Fibroblast of skin of right biceps (primary cell): ENCODE measurements around the gene GTF2F2.

Experiments
- DNase-seq: peaks from one replicate; pipeline ENCODE4 v3.0.0-alpha.2; 2013

The GTF2F2 gene, protein sequence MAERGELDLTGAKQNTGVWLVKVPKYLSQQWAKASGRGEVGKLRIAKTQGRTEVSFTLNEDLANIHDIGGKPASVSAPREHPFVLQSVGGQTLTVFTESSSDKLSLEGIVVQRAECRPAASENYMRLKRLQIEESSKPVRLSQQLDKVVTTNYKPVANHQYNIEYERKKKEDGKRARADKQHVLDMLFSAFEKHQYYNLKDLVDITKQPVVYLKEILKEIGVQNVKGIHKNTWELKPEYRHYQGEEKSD

DNA sequence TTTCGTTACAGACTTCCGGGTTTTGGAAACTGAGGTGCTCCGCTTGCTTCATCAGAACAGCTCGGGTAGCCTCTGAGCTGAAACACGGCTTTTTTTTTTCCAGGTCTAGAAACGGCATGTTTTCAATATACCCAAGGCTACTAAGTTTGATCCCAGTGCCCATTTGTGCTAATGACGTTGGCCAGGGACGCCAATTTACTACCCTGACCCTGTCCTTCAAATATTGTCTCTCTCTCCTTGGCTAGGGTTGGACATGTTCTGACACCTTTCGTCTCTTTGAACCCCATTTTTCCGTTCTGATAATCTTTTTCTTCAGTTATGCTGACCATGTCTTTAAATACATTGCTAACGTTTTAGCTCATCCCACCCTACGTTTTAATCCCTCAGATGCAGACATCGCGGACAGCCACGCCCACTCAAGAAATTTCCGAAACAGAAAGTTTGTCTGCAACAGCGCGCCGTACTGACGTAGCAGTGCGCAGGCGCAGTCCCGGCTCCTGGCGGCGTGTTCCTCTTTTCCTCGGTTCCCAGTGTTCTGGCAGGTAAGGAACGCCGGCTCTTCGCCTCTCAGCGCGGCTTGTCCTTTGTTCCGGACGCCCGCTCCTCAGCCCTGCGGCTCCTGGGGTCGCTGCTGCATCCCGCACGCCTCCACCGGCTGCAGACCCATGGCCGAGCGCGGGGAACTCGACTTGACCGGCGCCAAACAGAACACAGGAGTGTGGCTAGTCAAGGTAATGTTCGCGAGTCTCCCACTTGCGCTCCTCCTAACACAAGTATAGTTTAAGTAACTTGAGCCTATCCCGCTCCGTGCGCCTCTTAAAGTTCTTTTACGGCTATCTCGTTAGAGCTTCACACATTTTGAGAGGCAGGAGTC, at the start of gene GTF2F2:
Gene GTF2F2, plus strand, starts transcription at position 520 of the 874 bp plus-strand sequence. Its CDS starts 146 bp downstream, at position 666.
- DNase-seq, result peak; percentile 89

DNA sequence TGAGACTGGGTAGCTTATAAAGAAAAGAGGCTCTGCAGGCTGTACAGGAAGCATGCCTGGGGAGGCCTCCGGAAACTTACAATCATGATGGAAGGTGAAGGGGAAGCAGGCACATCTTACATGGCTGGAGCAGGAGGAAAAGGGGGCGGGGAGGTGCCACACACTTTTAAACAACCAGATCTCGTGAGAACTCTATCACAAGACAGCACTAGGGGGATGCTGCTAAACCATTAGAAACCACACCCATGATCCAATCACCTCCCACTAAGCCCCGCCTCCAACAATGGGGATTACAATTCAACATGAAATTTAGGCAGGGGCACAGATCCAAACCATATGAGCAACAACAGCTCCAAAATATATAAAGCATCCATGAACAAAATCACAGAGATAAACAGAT, 46.5 kb upstream of the GTF2F2 start:
- no peak for DNase-seq

DNA sequence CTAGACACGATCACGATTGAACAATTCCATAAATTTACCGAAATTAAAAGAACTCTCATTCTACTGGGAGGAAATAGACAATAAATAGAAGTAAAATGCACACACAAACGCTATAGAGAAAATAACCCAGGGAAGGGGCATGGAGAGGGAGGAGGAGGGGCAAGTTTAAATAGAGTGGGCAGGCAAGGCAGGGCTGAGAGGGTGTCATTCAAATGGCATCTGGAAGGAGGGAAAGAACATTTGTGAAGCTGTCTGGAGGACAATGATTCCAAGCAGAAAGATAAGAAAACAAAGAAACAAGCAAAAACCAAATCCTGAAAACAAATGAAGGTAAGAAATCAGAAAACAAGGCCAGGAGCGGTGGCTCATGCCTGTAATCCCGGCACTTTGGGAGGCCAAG, 45.6 kb upstream of the GTF2F2 start:
- no peak for DNase-seq

DNA sequence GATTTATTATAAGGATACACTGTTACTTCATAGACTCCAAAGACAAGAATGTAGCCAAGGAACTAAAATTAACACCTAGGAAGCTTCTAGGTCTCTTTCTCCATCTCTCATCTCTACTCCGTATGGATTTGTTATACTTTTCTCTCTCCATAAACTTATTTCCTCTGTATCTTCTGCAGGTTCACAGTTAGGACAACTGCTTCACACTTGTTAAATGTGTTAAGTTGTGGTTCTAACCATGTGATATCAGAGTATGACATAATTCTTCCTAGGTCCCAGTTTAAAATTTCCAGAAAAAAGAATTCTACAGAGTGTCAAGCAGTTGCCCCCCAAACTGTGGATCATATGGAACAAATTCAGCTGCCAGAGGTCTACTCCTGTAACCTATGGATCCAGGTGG, 42.3 kb upstream of the GTF2F2 start:
- DNase-seq, result no peak

DNA sequence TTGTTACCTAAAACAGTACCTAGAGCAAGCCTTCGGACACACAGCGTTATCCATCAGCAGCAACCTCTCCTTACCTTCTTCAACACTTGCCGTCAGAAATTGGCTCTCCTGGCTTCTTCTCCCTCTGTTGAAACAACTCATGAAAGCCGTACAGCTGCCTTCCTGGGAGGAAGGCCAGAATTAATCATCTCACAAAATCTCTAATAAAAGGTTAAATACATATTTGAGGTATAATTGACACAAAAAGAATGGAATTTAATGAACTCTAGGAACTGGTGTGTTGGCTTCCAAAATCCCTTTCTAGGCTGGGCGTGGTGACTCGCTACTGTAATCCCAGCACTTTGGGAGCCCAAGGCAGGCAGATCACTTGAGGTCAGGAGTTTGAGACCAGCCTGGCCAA, 37.3 kb upstream of the GTF2F2 start:
- peak; percentile 83 for DNase-seq

DNA sequence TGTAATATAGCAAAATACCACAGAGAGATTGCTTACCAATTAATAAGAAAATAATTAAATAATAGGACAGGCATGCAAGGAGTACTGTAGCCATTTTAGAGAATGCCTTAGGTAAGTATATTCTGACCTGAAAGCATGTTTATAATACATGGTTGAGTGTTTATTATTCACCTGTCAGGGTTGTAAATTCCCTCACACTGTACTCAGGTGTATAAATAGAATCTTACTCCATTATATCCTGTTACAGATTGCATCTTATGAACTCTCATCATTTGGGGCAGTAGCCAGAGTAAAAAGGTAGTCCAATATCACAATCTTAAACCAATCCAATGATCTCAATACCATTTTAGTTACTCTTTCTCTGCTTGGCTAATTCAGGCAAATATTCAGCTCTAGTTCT, 35.8 kb upstream of the GTF2F2 start:
- no peak for DNase-seq

DNA sequence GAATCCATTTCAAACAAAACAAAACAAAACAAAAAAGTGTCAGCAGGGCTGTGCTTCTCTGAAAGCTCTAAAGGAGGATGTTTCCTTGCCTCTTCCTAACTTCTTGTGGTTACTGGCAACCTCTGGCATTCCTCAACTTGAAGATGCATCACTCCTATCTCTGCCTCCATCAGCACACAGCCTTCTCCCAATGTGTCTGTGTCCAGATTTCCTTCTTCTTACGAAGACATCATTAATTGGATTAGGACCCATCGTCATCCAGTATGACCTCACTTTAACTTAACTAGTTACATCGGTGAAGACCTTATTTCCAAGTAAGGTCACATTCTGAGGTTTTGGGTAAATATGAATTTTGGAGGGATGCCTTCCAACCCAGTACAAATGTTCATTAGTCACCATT, 33.8 kb upstream of the GTF2F2 start:
- peak; percentile 87 for DNase-seq

DNA sequence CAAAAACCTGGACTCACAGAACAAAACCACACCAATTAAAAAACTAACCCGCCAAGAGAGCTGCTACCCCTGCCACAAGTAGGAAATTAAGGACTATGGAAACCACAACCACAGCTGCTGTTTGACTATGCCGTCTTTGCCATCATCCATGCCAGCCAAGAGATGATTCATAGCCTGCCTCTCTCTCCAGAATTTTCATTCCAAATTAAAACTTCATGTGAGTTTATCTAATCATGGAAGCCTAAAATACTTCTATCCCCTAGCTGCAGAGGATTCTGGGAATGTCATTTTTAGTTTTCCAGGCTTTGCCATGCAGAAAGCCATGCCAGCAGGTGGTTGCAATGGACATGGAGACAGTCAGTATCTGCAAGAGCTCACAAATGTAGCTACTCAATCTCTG, 27.6 kb upstream of the GTF2F2 start:
- no peak for DNase-seq

DNA sequence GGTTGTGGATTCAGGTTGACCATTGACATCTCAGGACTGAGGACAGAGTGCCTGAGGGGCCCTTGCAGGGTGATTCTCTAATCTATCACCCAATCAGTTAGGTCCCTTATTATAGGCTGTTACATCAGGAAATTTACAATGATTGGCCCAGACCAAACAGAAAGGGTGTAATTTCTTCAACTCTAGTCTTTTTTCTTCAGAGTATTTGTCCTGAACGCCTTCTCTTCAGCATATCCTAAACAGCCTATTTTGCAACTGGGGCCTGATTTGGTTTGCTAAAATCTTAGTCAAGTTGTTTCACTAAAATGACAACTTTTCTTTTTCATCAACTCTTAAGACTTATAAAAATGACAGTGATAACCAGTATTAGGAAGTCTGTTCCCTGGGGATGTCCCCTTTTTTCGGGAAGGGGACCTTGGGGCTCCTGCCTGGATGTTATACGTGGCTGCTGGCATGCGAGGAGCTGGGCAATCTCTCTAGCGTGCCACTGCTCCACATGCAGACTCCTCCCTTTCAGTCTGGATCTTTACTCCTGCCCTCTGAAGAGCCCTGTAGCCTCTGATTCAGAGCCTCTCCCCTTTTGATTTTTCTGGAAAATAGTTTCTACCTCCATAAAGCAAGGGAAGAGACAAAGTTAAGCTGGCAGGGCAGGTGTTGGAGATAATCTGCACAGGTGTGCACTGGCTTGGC, 19.6 kb upstream of the GTF2F2 start:
- no peak for DNase-seq

DNA sequence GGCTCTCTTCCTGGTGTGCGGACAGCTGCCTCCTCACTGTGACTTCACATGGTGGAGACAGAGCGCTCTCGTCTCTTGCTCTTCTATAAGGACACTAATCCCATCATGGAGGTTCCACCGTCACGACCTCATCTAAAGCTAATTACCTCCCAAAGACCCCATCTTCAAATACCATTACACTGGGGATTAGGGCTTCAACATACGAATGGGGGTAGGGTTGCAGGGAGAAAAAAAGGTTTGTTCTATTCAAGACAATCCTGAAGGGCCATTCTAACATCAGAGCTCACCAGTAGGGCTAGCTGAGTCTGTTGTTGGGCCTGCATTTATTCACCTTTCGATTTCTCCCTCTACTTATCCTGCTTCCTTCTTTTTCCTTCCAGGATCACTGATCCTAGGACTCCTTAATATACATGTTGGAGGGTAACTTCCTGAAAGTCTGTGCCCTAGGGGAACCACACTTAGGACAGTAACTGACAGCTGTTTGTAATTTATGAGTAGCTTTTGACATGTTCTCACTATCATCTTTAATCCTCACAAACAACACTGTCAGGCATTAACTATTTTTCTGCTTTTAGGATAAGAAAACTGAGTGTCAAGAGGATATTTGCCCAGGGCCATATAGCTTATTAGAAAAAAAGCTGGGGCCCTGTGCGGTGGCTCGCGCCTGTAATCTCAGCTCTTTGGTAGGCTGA, 18.8 kb upstream of the GTF2F2 start:
- no peak for DNase-seq

DNA sequence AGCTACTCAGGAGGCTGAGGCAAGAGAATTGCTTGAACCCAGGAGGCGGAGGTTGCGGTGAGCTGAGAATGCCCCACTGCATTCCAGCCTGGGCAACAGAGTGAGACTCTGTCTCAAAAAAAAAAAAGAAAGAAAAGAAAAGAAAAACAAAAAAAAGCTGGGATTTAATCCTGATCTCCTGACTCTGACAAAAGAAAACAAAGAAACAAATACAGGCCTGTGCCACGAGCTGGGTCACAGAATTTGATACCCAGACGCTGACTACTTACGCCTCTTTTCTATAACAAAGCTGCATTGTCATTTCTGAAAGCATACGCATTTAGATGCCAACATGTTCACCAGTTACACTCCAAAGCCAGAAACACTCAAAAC, 18.2 kb upstream of the GTF2F2 start:
- no peak for DNase-seq

DNA sequence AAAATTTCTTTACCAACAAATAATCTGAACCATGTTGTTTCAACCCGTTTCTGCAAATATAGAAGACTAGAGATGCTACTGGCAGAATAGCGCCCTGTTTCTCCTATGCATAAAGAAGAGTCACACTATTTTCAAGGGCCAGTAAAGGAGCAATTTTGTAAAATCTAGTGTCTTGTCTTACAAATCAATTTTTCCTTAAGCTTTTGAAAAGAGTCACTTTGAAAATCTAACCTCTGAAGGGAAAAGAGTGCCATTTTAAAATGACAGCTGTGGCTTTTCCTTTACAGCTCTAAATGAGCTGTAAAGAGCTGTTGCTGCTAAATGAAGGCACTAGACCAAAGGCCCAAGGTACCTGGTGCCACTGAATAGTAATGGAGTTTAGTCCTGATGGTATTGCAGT, 16.9 kb upstream of the GTF2F2 start:
- no peak for DNase-seq

DNA sequence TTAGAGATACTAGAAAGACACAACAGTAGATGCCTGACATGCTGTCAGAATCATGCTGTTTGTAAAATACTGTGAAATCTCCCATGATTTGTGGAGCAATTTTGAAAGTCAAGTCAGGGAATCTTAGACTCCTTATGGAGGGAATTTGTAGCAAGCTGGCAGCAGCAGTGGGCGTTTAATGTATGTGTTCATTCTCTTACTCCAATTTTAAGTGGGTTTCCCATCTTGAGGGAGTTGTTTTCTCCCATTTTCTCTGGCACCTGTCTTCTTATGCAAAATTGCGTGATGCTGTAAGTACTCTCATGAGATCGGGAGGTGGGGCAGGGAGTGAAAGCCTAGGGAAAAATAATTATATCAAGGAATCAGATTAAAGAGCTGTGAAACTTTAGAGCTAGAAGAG, 16.0 kb upstream of the GTF2F2 start:
- DNase-seq, result no peak

DNA sequence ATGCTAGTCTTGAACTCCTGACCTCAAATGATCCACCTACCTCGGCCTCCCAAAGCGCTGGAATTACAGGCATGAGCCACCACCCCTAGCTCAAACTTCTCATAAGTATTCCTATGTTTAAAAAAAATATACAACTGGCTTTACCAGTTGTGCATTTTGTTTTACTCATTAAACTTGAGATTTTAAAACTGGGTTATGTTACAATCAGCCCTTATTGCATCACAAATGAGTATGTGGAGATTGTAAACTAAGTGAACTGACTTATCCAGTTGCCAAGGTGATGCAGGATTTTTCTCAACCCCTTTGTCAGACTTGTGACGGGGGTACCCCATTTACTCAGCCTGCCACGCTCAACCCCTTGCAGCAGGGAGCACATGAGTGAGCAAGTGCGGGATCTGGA, 14.4 kb upstream of the GTF2F2 start:
- DNase-seq, result no peak

DNA sequence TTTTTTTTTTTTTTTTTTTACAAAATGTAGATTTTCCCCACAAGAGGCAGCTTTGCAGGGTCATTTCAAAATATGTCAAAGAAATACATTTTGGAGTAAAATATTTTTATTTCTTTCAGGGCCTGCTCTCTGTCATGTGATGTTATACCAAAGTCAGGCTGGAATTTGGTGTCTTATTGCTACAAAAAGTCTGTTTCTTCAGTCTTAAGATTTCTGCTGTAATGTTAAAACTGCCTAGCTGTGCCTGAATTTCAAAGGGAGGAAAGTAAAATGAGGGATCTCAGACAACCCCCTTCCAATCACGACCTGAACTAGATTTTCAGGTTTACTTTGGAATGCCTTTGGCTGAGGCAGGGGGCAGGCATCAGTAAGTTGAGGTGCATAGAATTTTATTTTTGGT, 12.8 kb upstream of the GTF2F2 start:
- no peak for DNase-seq

DNA sequence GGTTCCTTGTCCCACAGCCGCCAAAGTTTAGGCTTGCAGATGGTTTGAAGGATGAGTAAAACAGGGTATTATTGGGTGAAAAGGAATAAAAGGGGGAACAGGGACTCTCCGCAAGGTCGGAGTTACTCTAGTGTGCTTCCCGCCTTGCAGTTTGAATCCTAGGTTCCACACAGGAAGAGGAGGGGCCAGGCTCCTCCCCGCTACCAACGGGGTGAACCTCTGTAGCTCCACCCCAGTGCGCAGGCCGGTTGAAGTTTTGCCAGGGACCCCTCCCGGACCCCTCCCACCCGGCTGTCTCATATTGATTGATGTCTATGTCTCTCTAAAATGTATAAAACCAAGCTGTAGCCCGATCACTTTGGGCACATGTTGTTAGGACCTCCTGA, 11.6 kb upstream of the GTF2F2 start:
- DNase-seq, result no peak

DNA sequence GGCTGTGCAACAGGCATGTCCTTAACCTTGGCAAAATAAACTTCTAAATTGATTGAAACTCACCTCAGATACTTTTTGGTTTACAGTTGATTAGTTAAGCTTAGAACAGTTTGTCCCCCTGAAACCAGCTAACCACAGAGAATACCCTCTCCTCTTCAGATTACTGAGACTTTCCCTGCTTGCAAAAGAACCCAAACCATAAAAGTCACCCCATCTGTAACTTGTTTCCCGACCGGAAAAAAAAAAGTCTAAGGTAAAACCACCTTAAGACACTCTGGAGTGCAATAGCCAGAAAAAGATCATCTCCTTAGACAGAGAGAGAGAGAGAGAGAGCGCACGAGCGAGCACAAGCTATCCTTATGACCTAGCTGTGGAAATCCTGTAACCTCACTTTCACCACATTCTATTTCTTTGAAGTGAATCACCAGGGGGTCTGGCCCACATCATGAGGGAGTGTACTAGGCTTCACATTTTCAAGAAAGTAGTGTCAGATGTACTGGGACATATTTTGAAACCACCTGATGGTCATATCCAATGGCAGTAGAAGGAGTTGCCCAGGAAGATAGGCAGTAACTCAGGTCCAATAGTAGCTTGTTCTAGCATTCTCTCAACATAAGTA, 11.1 kb upstream of the GTF2F2 start:
- peak; percentile 45 for DNase-seq

DNA sequence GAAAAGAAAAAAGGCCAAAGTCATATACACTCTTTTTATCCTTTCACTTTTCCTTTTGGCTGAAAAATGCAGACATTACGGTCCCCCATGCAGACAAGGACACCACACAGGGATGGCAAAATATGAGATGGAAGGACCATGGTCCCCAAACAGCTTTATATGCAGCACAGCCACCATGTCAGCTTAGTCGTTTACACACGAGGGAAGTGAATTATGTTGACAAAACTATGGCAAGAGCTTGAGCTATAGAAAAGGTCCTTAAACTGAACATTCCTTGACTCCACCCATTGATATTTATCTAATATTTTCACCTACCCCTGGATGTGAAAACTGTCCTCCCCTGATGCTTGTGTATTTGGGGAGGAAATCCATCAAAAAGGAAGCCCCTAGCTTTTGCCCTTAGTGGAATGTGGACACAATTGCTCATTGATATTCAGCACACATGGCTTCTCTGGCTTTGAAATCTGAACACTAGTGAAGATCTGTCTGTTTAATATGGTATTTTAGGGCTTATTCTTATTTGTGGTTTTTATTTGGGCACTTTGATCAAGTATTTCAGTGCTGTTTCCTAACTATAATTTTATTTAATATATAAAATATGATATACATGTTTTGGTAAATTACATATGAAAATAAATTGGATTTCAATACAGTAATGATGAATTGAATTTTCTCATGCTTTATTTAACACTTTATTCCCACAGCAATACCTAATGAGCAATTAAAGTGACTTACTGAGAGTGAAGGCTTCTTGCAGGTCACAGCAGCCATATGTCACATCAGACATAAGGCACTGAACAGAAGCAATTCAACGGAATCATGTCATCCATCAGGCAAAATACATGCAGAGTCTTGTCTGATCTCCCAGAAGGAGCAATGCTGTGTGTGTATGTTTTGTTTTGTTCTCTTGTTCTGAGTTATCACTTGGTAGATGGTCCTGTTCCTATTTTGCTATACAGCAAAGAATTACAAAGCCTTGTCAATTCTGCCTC, 6.8 kb upstream of the GTF2F2 start:
- DNase-seq, result no peak

DNA sequence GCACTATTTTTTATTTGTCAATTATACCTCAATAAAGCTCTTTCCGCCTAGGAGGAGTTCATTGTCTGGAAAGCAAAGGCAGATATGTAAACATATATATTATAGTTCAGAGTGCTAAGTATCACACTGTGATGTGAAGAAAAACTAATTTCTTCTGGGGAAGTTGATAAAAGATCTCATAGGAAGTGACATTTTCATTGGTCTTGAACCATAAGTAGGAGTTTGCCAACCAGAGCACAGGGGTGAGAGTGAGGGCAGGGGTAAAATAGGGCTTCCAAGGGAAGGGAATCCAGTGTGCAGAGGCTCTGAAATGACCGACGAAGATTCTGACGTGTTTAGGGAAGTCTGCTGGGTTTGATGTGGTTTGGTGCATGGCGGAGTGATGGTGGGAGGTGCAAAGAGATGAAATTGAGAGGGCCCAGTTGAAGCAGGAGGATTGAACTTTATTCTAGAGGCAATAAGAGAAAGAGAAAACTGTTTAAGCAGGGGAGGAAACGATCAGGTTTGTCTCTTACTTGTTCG, 780 bp upstream of the GTF2F2 start:
- peak; percentile 46 for DNase-seq

DNA sequence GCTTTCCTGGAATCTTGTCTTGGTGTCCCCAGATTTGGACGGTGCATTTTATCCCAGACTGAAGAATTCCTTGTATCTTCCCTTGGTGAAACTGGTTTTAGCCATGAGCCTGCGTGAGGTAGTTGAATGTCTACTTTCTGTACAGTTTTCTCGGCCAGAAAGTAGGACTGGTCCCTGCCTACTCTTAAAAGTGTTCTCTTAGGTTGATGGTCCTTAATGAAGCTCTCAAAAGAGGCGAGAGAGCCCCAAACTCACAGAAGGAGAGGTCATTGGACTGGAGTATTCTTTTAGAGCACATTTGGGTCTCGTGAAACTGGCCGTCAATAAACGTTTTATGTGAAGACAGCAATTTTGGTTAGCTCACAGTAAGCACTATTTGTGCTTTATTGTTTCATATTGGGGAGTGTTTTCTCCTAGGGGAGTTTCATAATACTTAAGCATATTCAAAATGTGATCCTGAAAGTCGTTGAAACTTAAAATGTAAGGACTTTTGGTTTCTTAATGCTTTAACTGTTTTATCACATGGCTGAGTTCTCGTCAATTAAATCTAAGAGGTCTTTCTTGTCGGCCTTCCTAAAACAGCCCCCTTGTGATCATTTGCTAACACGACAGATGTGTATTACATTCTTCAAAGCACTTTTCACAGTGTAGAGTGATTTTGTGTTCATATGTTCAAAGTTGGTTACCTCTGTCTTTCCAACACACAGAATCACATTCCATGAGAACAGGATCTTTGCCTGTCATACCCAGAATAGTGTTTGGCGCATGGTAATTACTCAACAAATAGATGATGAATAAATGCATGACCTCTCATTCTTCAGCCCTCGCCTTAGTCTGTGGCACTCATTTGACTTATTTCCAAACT, 889 bp downstream of the GTF2F2 start:
- DNase-seq, result peak; percentile 35
